ENCODE measurements around the gene HDGF. TPM values are rescaled to one million over a fixed set of nuclear protein-coding genes. Genes with fewer than 3 reads are reported as not detected.

HDGF gene
- total RNA-seq, 2 experiments from 2014 or later, result 357 to 365 TPM

GRCh38 chr1:156781585-156782186, 30.2 kb upstream of the HDGF start:
- Mint-ChIP-seq H3K36me3 (peaks cover 25% of the 10 kb centered on the region), H3K27me3 (no peaks in the 10 kb centered on the region), H3K27ac (peak overlapping the region; percentile 24), H3K4me3 (no peak overlapping the region), H3K4me1 (ENCODE audit: low read depth) (peaks cover 31% of the 10 kb centered on the region), H3K9me3 (no peaks in the 10 kb centered on the region)
- ChIA-PET CTCF (interaction anchor here (0.8 to 1.8 kb wide), 7 partner anchors 11 to 110 kb away, joined by 3 to 12 read pairs (median 6); no protein-coding TSS in a partner anchor), POLR2A (no interaction called here)
- intact Hi-C loops (cut with micrococcal nuclease), result no loop called here
- no peak for DNase-seq

GRCh38 chr1:156777573-156777972, 26.1 kb upstream of the HDGF start:
- Mint-ChIP-seq H3K27ac (no peak overlapping the region), H3K4me3 (no peak overlapping the region), H3K27me3 (no peaks in the 10 kb centered on the region), H3K9me3 (no peaks in the 10 kb centered on the region), H3K36me3 (peaks cover 18% of the 10 kb centered on the region), H3K4me1 (ENCODE audit: low read depth) (peaks cover 58% of the 10 kb centered on the region)
- CTCF ChIA-PET, result interaction anchor here (1.1 to 1.9 kb wide), 2 partner anchors 52 to 88 kb away, joined by 3 to 15 read pairs; no protein-coding TSS in a partner anchor
- no peak for DNase-seq
- POLR2A ChIA-PET, result no interaction called here
- intact Hi-C loops (cut with micrococcal nuclease), result no loop called here

DNA sequence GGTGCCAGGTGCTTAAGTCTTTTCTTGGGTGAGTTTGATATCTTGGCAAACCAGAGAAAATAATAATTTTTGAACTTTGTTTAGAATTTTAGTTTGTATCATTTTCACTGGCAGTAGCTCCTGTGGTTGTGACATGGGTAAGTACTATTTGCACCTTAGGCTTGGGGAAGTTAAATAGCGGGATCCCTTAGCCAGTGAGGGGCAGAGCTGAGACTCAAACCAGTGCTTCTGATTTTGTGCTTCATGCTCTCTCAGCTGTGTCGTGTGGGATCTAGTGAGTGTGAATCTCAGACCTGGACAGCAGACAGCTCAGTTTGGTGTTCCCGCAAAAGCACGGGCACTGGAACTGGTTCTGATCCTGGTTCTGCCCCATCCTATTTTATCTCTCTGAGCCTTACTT, 25.5 kb upstream of the HDGF start:
- POLR2A ChIA-PET, result interaction anchor here (0.8 kb wide), 1 partner anchor 50 kb away, joined by 3 read pairs; no protein-coding TSS in a partner anchor
- H3K27ac Mint-ChIP-seq, result no peak overlapping the region
- H3K4me1 Mint-ChIP-seq (ENCODE audit: low read depth), result peaks cover 59% of the 10 kb centered on the region

DNA sequence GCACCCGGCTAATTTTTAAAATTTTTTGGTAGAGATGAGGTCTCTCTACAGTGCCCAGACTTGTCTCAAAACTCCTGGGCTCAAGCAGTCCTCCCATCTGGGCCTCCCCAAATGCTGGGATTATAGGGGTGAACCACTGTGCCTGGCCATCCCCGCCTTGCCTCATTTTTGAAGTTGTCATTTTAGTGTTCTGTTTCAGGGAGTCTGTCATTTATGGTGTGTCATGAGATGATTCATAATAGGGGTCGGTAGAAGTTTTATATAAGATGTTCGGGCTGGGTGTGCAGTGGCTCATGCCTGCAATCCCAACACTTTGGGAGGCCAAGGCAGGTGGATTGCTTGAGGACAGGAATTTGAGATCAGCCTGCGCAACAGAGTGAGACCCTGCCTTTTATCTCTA, 24.3 kb upstream of the HDGF start:
- Mint-ChIP-seq H3K9me3 (no peaks in the 10 kb centered on the region), H3K36me3 (peaks cover 13% of the 10 kb centered on the region)
- intact Hi-C loops (cut with micrococcal nuclease), result no loop called here

More for the DNA sequence above, 25.5 kb upstream of the HDGF start:
- CTCF ChIA-PET, result interaction anchor here (1.0 to 1.9 kb wide), 3 partner anchors 51 to 88 kb away, joined by 3 to 15 read pairs (median 3); no protein-coding TSS in a partner anchor
- no peaks in the 10 kb centered on the region for H3K27me3 Mint-ChIP-seq
- H3K4me3 Mint-ChIP-seq, result no peak overlapping the region
- peaks cover 15% of the 10 kb centered on the region for H3K36me3 Mint-ChIP-seq
- intact Hi-C loops (cut with micrococcal nuclease), result no loop called here
- H3K9me3 Mint-ChIP-seq, result no peaks in the 10 kb centered on the region
- no peak for DNase-seq

GRCh38 chr1:156773607-156774006, 22.1 kb upstream of the HDGF start:
- peaks cover 72% of the 10 kb centered on the region for H3K4me1 Mint-ChIP-seq (ENCODE audit: low read depth)
- peaks cover 23% of the 10 kb centered on the region for H3K36me3 Mint-ChIP-seq
- H3K27ac Mint-ChIP-seq, result peak overlapping the region; percentile 47
- POLR2A ChIA-PET, result interaction anchor here (1.1 kb wide), 1 partner anchor 32 kb away, joined by 3 read pairs; no protein-coding TSS in a partner anchor
- H3K27me3 Mint-ChIP-seq, result no peaks in the 10 kb centered on the region
- H3K9me3 Mint-ChIP-seq, result no peaks in the 10 kb centered on the region
- no peak for DNase-seq
- no peak overlapping the region for H3K4me3 Mint-ChIP-seq
- CTCF ChIA-PET, result interaction anchor here (0.9 to 11.0 kb wide), 4 partner anchors 47 to 86 kb away, joined by 4 to 155 read pairs (median 13); partner anchors contain the start of genes ISG20L2 and METTL25B
- intact Hi-C loops (cut with micrococcal nuclease), result no loop called here

More for the DNA sequence above, 24.3 kb upstream of the HDGF start:
- no peaks in the 10 kb centered on the region for H3K27me3 Mint-ChIP-seq
- H3K27ac Mint-ChIP-seq, result no peak overlapping the region
- peak; percentile 23 for DNase-seq
- ChIA-PET CTCF (interaction anchor here (1.0 to 1.9 kb wide), 2 partner anchors 50 to 84 kb away, joined by 3 to 15 read pairs; no protein-coding TSS in a partner anchor), POLR2A (interaction anchor here (1.2 kb wide), 1 partner anchor 34 kb away, joined by 4 read pairs; no protein-coding TSS in a partner anchor)
- H3K4me1 Mint-ChIP-seq (ENCODE audit: low read depth), result peaks cover 54% of the 10 kb centered on the region
- H3K4me3 Mint-ChIP-seq, result no peak overlapping the region

DNA sequence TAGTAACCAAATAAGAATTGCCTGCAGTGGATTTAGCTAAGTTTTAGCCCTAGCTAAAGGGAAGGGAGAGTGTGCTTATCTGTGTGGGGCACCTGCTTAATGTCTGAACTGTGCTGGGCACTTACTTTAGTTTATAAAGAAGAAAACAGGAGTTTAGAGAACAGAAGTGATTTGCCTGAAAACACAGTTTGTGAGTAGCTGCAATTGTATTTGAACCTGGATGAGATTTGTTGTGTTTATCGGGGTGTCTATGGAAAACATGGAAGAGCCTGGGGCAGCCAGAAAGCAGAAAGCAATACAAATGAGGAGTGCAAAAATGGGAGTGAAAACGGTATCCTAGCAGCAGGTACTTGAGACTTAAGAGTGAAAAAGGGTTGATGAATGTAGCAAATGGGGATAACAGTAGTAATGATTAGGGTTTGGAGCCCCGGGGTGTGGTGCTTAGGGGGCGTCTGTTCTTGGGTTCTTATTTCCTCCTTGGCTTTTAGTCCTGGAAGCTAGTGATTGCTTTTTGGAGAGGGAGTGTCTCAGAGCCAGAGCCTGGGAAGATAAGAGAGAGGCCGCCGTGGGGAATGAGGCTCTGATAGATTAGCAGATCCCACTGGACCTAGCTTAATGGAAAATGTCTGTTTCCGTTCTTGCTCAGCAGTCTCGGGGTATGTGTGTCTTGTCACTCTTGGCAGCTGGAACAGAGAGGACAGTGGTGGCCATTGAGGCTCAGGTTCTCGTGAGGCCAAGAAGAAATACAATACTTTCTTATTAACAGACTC, 21.4 kb upstream of the HDGF start:
- Mint-ChIP-seq H3K4me3 (no peak overlapping the region), H3K4me1 (ENCODE audit: low read depth) (peaks cover 71% of the 10 kb centered on the region), H3K27ac (peak overlapping the region; percentile 47), H3K9me3 (no peaks in the 10 kb centered on the region), H3K36me3 (peaks cover 27% of the 10 kb centered on the region), H3K27me3 (no peaks in the 10 kb centered on the region)
- CTCF ChIA-PET, result interaction anchor here (0.6 to 11.0 kb wide), 8 partner anchors 15 to 117 kb away, joined by 3 to 155 read pairs (median 4); partner anchors contain the start of genes ISG20L2 and METTL25B
- POLR2A ChIA-PET, result interaction anchor here (1.1 kb wide), 1 partner anchor 33 kb away, joined by 3 read pairs; no protein-coding TSS in a partner anchor
- intact Hi-C loops (cut with micrococcal nuclease), result no loop called here
- DNase-seq, result no peak

- Mint-ChIP-seq H3K4me1 (ENCODE audit: low read depth) (peaks cover 66% of the 10 kb centered on the region), H3K27ac (no peak overlapping the region), H3K9me3 (no peaks in the 10 kb centered on the region), H3K27me3 (no peaks in the 10 kb centered on the region), H3K4me3 (no peak overlapping the region), H3K36me3 (peaks cover 27% of the 10 kb centered on the region)
- ChIA-PET POLR2A (no interaction called here), CTCF (interaction anchor here (0.6 to 11.0 kb wide), 8 partner anchors 16 to 118 kb away, joined by 3 to 155 read pairs (median 4); partner anchors contain the start of genes ISG20L2 and METTL25B)
- intact Hi-C loops (cut with micrococcal nuclease), result no loop called here
- no peak for DNase-seq
Observed at GRCh38 chr1:156772222-156772621, 20.7 kb upstream of the HDGF start.

DNA sequence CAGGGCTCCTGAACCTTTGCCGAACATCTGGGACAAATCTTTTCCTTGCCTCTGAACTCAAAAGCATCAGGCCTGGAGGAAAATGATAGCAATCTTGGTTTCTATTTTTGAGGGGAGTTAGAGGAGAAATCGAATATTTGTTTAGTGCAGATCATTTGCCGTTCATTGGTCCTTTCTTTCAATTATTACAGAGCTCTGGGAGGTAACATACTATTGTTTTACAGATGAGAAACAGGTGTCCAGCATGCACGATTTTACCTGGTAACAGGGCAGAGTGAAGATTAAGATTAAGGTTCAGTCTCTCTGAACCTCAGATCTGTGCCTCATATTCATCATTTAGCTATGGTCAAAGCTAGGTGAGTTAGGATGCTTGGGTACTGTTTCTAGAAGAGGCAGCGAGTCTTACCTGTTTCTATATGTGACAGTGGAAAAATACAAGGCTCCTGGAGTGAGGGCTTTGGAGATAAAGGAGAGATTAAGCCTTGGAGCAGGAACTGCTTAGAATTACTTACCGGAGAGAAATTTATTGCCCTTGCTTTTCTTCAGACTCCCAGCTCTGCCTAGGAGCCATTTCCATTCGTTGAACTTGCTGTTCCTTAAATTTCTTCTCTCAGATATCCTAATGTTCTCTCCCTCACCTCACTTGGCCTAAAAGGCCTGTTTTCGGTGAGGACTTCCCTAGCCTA, 17.3 kb upstream of the HDGF start:
- Mint-ChIP-seq H3K27me3 (no peaks in the 10 kb centered on the region), H3K36me3 (peaks cover 25% of the 10 kb centered on the region), H3K4me3 (no peak overlapping the region), H3K9me3 (no peaks in the 10 kb centered on the region), H3K27ac (peak overlapping the region; percentile 16), H3K4me1 (ENCODE audit: low read depth) (peaks cover 51% of the 10 kb centered on the region)
- no peak for DNase-seq
- ChIA-PET CTCF (interaction anchor here (0.9 to 11.0 kb wide), 9 partner anchors 17 to 122 kb away, joined by 3 to 155 read pairs (median 4); partner anchors contain the start of genes ISG20L2 and METTL25B), POLR2A (interaction anchor here (1.0 to 4.7 kb wide), 6 partner anchors 17 to 41 kb away, joined by 3 to 33 read pairs (median 16); partner anchors contain the start of genes HDGF, ISG20L2, METTL25B and MRPL24)
- intact Hi-C loops (cut with micrococcal nuclease), result no loop called here

DNA sequence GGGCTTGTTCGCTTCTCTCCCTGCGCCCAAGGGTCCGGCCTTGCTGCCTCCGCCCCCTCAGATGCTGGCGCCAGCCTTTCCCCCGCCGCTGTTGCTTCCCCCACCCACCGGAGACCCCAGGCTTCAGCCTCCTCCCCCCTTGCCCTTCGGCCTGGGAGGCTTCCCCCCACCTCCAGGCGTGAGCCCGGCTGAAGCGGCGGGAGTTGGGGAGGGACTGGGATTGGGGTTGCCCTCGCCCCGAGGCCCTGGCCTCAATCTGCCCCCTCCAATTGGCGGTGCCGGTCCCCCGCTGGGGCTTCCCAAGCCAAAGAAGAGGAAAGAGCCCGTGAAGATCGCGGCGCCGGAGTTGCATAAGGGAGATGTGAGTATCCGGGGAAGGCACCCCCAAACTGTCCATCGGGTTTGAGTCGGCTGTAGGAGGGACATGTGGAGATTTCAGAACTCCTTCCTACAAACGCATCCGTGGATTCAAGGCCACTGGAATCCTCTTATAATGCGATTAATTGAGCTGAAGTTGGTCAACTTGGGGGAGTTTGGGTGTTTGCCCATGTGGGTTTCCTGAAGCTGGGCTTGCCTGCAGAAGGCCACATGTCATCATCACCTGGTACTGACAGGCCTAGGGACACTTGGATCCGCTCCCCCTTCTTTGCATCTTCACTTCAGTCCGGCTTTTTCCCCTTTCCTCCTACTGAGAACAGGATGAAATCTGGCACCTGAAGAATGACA, 16.6 kb upstream of the HDGF start:
- H3K4me1 Mint-ChIP-seq (ENCODE audit: low read depth), result peaks cover 43% of the 10 kb centered on the region
- no peak overlapping the region for H3K27ac Mint-ChIP-seq

DNA sequence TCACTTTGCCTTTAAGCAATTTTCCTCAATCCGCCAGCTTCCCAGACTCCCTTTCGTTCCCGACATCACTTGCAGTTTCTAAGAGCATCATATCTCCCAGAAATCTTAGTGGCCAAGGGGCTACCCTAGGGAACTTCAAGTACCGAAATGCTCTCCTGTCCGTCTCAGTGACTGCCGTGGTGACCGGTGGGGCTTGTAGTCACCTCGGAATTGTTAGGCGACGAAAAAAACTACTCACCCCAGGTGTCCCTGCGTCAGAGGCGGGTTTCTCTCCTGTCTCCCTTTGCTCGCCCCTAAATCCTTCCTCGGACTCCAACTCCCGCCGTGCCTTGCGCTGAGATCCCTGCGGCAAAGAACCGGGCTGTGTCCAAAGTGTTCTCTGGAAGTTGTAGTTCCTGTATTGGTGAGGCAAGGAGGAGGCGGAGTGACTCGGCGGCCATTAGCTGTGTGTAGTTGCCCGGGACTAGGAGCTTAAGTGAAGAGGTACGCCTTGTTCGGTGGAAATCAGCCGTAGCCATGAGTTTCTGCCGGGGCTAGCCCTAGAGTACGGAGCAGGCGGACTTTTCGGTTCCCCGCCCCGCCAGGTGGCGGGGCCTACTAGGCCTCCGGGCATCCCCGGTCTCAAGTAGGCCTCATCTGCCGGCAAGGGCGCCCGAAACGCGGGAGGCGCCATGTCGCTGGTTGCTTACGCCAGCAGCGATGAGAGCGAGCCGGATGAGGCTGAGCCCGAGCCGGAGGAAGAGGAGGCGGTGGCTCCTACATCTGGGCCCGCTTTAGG, 15.8 kb upstream of the HDGF start, which contains the start of gene PRCC:
TSS of gene PRCC (plus strand) at position 435 of the 778 bp plus-strand sequence. CDS start at position 672, 237 bp downstream.
- H3K4me3 Mint-ChIP-seq, result no peak within 1 kb of the TSS
- H3K27ac Mint-ChIP-seq, result no peak within 1 kb of the TSS
- ChIA-PET CTCF (interaction anchor here (1.0 to 11.0 kb wide), 8 partner anchors 15 to 94 kb away, joined by 3 to 155 read pairs (median 4); partner anchors contain the start of genes CRABP2, ISG20L2, METTL25B and MRPL24), POLR2A (interaction anchor here (0.5 to 4.7 kb wide), 7 partner anchors 15 to 73 kb away, joined by 4 to 33 read pairs (median 5); partner anchors contain the start of genes HDGF, ISG20L2, METTL25B and MRPL24)
- intact Hi-C loops (cut with micrococcal nuclease), result loop anchor here (1.0 kb wide), 4 partner anchors 16 to 49 kb away; partner anchors contain the start of genes HDGF, ISG20L2, METTL25B and MRPL24
- peak; percentile 99 for DNase-seq
- peaks cover 36% of the 10 kb centered on the region for H3K4me1 Mint-ChIP-seq (ENCODE audit: low read depth)
- peaks cover 20% of the 10 kb centered on the region for H3K36me3 Mint-ChIP-seq
- no peaks in the 10 kb centered on the region for H3K27me3 Mint-ChIP-seq
- H3K9me3 Mint-ChIP-seq, result no peaks in the 10 kb centered on the region

More for the DNA sequence above, 16.6 kb upstream of the HDGF start:
- CTCF ChIA-PET, result interaction anchor here (0.9 to 11.0 kb wide), 15 partner anchors 16 to 122 kb away, joined by 3 to 155 read pairs (median 4); partner anchors contain the start of genes CRABP2, ISG20L2, METTL25B and MRPL24
- intact Hi-C loops (cut with micrococcal nuclease), result loop anchor here (1.0 kb wide), 4 partner anchors 17 to 48 kb away; partner anchors contain the start of genes HDGF, ISG20L2, METTL25B and MRPL24
- POLR2A ChIA-PET, result interaction anchor here (1.0 to 4.7 kb wide), 7 partner anchors 16 to 41 kb away, joined by 3 to 33 read pairs (median 4); partner anchors contain the start of genes HDGF, ISG20L2, METTL25B and MRPL24
- peak; percentile 59 for DNase-seq
- Mint-ChIP-seq H3K9me3 (no peaks in the 10 kb centered on the region), H3K4me3 (no peak overlapping the region), H3K36me3 (peaks cover 24% of the 10 kb centered on the region), H3K27me3 (no peaks in the 10 kb centered on the region)

All from activated CD4-positive, alpha-beta memory T cell treated with anti-CD3 and anti-CD28 coated beads for 36 hours (primary cell).